GM18511 (cell line): ENCODE measurements around the gene UBE2G1.
"Not testable (repeated sequence)": the region's sequence is repeated elsewhere in the genome, so short reads cannot be mapped to it uniquely, and the experiment has no call there.

Experiments
- ATAC-seq: cut with Tn5 transposase; IDR thresholded peaks from one replicate; pipeline ENCODE4 v1.9.1; 2021; ENCODE audit warnings: mild to moderate bottlenecking, moderate library complexity; ENCODE audit not compliant: unreplicated experiment

Gene UBE2G1

GRCh38 chr17:4255271-4255670, 111.2 kb downstream of the UBE2G1 start:
- not testable (repeated sequence) for ATAC-seq

- ATAC-seq, result no peak
Measured at GRCh38 chr17:4250887-4251286, 115.6 kb downstream of the UBE2G1 start.

- ATAC-seq, result no peak
Measured at GRCh38 chr17:4249452-4250029, 116.9 kb downstream of the UBE2G1 start.

GRCh38 chr17:4248504-4249277, 117.8 kb downstream of the UBE2G1 start:
- no peak for ATAC-seq

- no peak for ATAC-seq
Measured at GRCh38 chr17:4247971-4248388, 118.5 kb downstream of the UBE2G1 start.

GRCh38 chr17:4247361-4247970, 119.0 kb downstream of the UBE2G1 start:
- no peak for ATAC-seq

- ATAC-seq, result no peak
Measured at GRCh38 chr17:4246674-4247073, 119.8 kb downstream of the UBE2G1 start.

- no peak for ATAC-seq
Measured at GRCh38 chr17:4241535-4241934, 124.9 kb downstream of the UBE2G1 start.

GRCh38 chr17:4236456-4236855, 130.0 kb downstream of the UBE2G1 start:
- ATAC-seq, result no peak

GRCh38 chr17:4235372-4236279, 130.8 kb downstream of the UBE2G1 start:
- ATAC-seq, result no peak

- ATAC-seq, result no peak
Measured at GRCh38 chr17:4234401-4234800, 132.1 kb downstream of the UBE2G1 start.

GRCh38 chr17:4233668-4234258, 132.7 kb downstream of the UBE2G1 start:
- ATAC-seq, result no peak

- no peak for ATAC-seq
Measured at GRCh38 chr17:4232168-4232813, 134.2 kb downstream of the UBE2G1 start.

GRCh38 chr17:4229627-4230541, 136.6 kb downstream of the UBE2G1 start:
- no peak for ATAC-seq

- no peak for ATAC-seq
Measured at GRCh38 chr17:4221899-4222659, 144.4 kb downstream of the UBE2G1 start.

GRCh38 chr17:4221163-4221562, 145.3 kb downstream of the UBE2G1 start:
- no peak for ATAC-seq

GRCh38 chr17:4220655-4221054, 145.8 kb downstream of the UBE2G1 start:
- ATAC-seq, result no peak
